Measurements from ENCODE around the gene SPEF2. TPM values are rescaled to one million over a fixed set of nuclear protein-coding genes. Genes with fewer than 3 reads are reported as not detected.

The SPEF2 gene
- polyA plus RNA-seq, 1 donor (not counting 4 experiments of a cell fraction or from before 2014, with no cell fraction given): 1.6 TPM

DNA sequence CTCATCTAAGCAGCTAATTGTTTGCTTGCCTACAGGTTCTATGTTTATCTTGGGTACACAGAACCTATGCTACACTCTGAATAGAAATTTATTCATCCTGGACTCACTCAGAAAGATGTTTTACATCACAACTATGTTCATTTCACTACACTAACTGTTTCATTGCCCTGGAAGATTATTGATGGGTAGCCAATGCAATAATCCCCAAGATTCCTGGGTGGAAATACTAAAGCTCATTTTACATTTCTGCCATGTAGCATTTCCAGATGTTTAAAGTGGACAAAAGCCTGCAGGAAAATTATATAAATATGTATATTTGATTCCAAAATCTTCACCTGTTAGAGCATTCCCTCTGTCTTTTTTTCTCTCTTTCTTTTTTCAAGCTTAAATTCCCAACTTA, 187.2 kb downstream of the SPEF2 start:
- dilution Hi-C loops (cut with MboI; ENCODE audit: extremely low pct_ligation_motif_present, low sequenced_read_pairs): no loop called here
- FAIRE-seq: no peak

DNA sequence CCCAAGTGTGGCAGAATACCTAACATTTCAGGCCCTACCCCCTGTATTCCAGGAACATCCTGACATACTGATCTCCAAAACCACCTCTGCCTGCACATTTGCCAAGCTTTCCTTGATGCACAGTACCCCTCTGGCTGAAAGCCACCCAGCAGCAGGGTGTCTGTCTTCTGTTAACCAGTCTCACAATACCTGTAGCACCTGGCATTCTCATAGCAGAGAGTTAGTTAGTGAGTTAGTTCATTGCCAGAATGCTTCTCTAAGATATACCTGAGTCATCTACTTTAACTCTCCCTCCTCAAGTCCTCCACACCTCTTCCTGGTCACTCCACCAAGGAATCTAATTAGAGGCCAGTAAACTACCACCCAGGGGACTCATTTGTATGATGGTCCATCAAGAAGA, 192.9 kb downstream of the SPEF2 start:
- no peak for TF ChIP-seq EZH2 (IDR thresholded peaks at IDR 0.05; ENCODE audit: low read length)
- TF ChIP-seq, protein P1, sequence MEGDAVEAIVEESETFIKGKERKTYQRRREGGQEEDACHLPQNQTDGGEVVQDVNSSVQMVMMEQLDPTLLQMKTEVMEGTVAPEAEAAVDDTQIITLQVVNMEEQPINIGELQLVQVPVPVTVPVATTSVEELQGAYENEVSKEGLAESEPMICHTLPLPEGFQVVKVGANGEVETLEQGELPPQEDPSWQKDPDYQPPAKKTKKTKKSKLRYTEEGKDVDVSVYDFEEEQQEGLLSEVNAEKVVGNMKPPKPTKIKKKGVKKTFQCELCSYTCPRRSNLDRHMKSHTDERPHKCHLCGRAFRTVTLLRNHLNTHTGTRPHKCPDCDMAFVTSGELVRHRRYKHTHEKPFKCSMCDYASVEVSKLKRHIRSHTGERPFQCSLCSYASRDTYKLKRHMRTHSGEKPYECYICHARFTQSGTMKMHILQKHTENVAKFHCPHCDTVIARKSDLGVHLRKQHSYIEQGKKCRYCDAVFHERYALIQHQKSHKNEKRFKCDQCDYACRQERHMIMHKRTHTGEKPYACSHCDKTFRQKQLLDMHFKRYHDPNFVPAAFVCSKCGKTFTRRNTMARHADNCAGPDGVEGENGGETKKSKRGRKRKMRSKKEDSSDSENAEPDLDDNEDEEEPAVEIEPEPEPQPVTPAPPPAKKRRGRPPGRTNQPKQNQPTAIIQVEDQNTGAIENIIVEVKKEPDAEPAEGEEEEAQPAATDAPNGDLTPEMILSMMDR (optimal IDR thresholded peaks at IDR 0.05 in 1 of 3, IDR thresholded peaks at IDR 0.05 in 1 of 3, conservative IDR thresholded peaks at IDR 0.05 in 1 of 3; ENCODE audit: extremely low read depth in 1 of 3, insufficient read depth in 2 of 3, low read length in 3 of 3): no peak
- H3K4me2 ChIP-seq (ENCODE audit: control insufficient read depth, extremely low read depth, insufficient read depth, low read depth, low read length): no peak overlapping the region
- H3K79me2 ChIP-seq (ENCODE audit: control insufficient read depth, insufficient read depth, low read length): no peaks in the 10 kb centered on the region
- no peak overlapping the region for H2AFZ ChIP-seq (ENCODE audit: control insufficient read depth, low read length)
- no peaks in the 10 kb centered on the region for H3K27me3 ChIP-seq (ENCODE audit: control insufficient read depth, extremely low read depth, insufficient read depth, low read length)
- no peak for DNase-seq (ENCODE audit: low read depth, low spot score)
- H3K4me3 ChIP-seq (ENCODE audit: control insufficient read depth in 2 of 3, extremely low read depth in 1 of 3, insufficient read depth in 2 of 3, low read depth in 1 of 3, low read length in 3 of 3): no peak overlapping the region
- H3K9me3 ChIP-seq (ENCODE audit: control insufficient read depth, low read depth, low read length): no peaks in the 10 kb centered on the region
- H4K20me1 ChIP-seq (ENCODE audit: control insufficient read depth, extremely low read depth, insufficient read depth, low read length): no peaks in the 10 kb centered on the region
- H3K9ac ChIP-seq (ENCODE audit: control insufficient read depth, extremely low read depth, insufficient read depth, low read length): no peak overlapping the region
- H3K4me1 ChIP-seq (ENCODE audit: control insufficient read depth, extremely low read depth, insufficient read depth, low read length): no peaks in the 10 kb centered on the region
- H3K36me3 ChIP-seq (ENCODE audit: control insufficient read depth in 2 of 2, extremely low read depth in 1 of 2, insufficient read depth in 2 of 2, low read length in 2 of 2): no peaks in the 10 kb centered on the region
- dilution Hi-C loops (cut with MboI; ENCODE audit: extremely low pct_ligation_motif_present, low sequenced_read_pairs): no loop called here
- H3K27ac ChIP-seq (ENCODE audit: control insufficient read depth, insufficient read depth, low read length): no peak overlapping the region
- H3K9me1 ChIP-seq (ENCODE audit: control insufficient read depth, extremely low read depth, insufficient read depth, low read length): no peaks in the 10 kb centered on the region
- no peak for FAIRE-seq

More for the DNA sequence above, 187.2 kb downstream of the SPEF2 start:
- TF ChIP-seq, protein P1 (optimal IDR thresholded peaks at IDR 0.05 in 1 of 3, IDR thresholded peaks at IDR 0.05 in 1 of 3, conservative IDR thresholded peaks at IDR 0.05 in 1 of 3; ENCODE audit: extremely low read depth in 1 of 3, insufficient read depth in 2 of 3, low read length in 3 of 3): no peak
- TF ChIP-seq EZH2 (IDR thresholded peaks at IDR 0.05; ENCODE audit: low read length): no peak
- Histone ChIP-seq H4K20me1 (ENCODE audit: control insufficient read depth, extremely low read depth, insufficient read depth, low read length) (no peaks in the 10 kb centered on the region), H3K36me3 (ENCODE audit: control insufficient read depth in 2 of 2, extremely low read depth in 1 of 2, insufficient read depth in 2 of 2, low read length in 2 of 2) (no peaks in the 10 kb centered on the region), H3K79me2 (ENCODE audit: control insufficient read depth, insufficient read depth, low read length) (no peaks in the 10 kb centered on the region), H3K4me1 (ENCODE audit: control insufficient read depth, extremely low read depth, insufficient read depth, low read length) (peaks cover 2% of the 10 kb centered on the region), H3K27me3 (ENCODE audit: control insufficient read depth, extremely low read depth, insufficient read depth, low read length) (no peaks in the 10 kb centered on the region), H2AFZ (ENCODE audit: control insufficient read depth, low read length) (no peak overlapping the region), H3K4me3 (ENCODE audit: control insufficient read depth in 2 of 3, extremely low read depth in 1 of 3, insufficient read depth in 2 of 3, low read depth in 1 of 3, low read length in 3 of 3) (no peak overlapping the region), H3K4me2 (ENCODE audit: control insufficient read depth, extremely low read depth, insufficient read depth, low read depth, low read length) (no peak overlapping the region), H3K9me1 (ENCODE audit: control insufficient read depth, extremely low read depth, insufficient read depth, low read length) (no peaks in the 10 kb centered on the region), H3K9me3 (ENCODE audit: control insufficient read depth, low read depth, low read length) (no peaks in the 10 kb centered on the region), H3K9ac (ENCODE audit: control insufficient read depth, extremely low read depth, insufficient read depth, low read length) (no peak overlapping the region), H3K27ac (ENCODE audit: control insufficient read depth, insufficient read depth, low read length) (no peak overlapping the region)
- DNase-seq (ENCODE audit: low read depth, low spot score): no peak
